Epithelial cell of proximal tubule (primary cell): ENCODE measurements around the gene TLK1. TPM values are rescaled to one million over a fixed set of nuclear protein-coding genes. Genes with fewer than 3 reads are reported as not detected.

Source experiments
- DNase-seq: peaks from one replicate; pipeline ENCODE4 v3.0.0-alpha.2; 2011; ENCODE audit warnings: low read depth
- H3K4me3 ChIP-seq: 2 replicates; pipeline ENCODE4 v1.5.1; 2011; ENCODE audit warnings: low read depth, mild to moderate bottlenecking, low read length
- CTCF ChIP-seq: conservative IDR thresholded peaks from 2 replicates; pipeline ENCODE4 v1.5.1; 2012; ENCODE audit warnings: low read depth, mild to moderate bottlenecking, low read length
- total RNA-seq: library from RNA; depleted of rRNA; stranded (reverse); fragments of >200 nt; gene quantifications from 2 replicates; pipeline ENCODE4 v1.2.3, GENCODE V29; 2015

The TLK1 gene
- total RNA-seq, 1 donor from 2014 or later, result 10.7 TPM

GRCh38 chr2:171128461-171128860 lies 32.2 kb downstream of the TLK1 start:
- TF ChIP-seq CTCF, result no peak
- DNase-seq, result no peak
- no peak overlapping the region for H3K4me3 ChIP-seq

- H3K4me3 ChIP-seq, result no peak overlapping the region
- DNase-seq, result no peak
- no peak for TF ChIP-seq CTCF
Observed at GRCh38 chr2:171124541-171124940, 36.2 kb downstream of the TLK1 start.

- no peak for DNase-seq
- H3K4me3 ChIP-seq, result no peak overlapping the region
- no peak for TF ChIP-seq CTCF
Observed at GRCh38 chr2:171109571-171109970, 51.1 kb downstream of the TLK1 start.

- H3K4me3 ChIP-seq, result no peak overlapping the region
- TF ChIP-seq CTCF, result no peak
- no peak for DNase-seq
Observed at GRCh38 chr2:171109020-171109419, 51.7 kb downstream of the TLK1 start.

GRCh38 chr2:171107803-171108202 lies 52.9 kb downstream of the TLK1 start:
- no peak for TF ChIP-seq CTCF
- no peak overlapping the region for H3K4me3 ChIP-seq
- DNase-seq, result no peak

GRCh38 chr2:171104379-171104778 lies 56.3 kb downstream of the TLK1 start:
- no peak for DNase-seq
- no peak overlapping the region for H3K4me3 ChIP-seq
- no peak for TF ChIP-seq CTCF

GRCh38 chr2:171102802-171103201 lies 57.9 kb downstream of the TLK1 start:
- TF ChIP-seq CTCF, result no peak
- H3K4me3 ChIP-seq, result no peak overlapping the region
- no peak for DNase-seq
